K562 (cell line): ENCODE measurements around the gene CDC14B. TPM values are rescaled to one million over a fixed set of nuclear protein-coding genes. Genes with fewer than 3 reads are reported as not detected.

Experiments used
- CREM ChIP-seq: IDR thresholded peaks from 2 replicates; pipeline ENCODE4 v1.6.1; 2014; ENCODE audit warnings: antibody characterized with exemption, low read depth
- polyA plus RNA-seq, 8 experiments: library from polyadenylated mRNA; depleted of rRNA in 4 of 8; stranded (reverse) in 5 of 8; unstranded in 3 of 8; fragments of >200 nt; fragmentation: Nextera tagmentation in 2 of 8; fragmentation: Illumina TruSeq in 1 of 8; extraction: Ambion mirVana in 2 of 8; extraction: Trizol in 1 of 8; gene quantifications; 2 replicates each; pipeline versions ENCODE4 v1.2.1 to v1.2.3, GENCODE V29; 2011 to 2014; ENCODE audit warnings: inconsistent platforms in 1 of 8, missing spikeins in 1 of 8
- total RNA-seq, 7 experiments: library from RNA; depleted of rRNA in 6 of 7; stranded (reverse); fragments of >200 nt in 6 of 7; fragmentation: Illumina TruSeq in 2 of 7; extraction: Trizol in 2 of 7; gene quantifications; 2 replicates each; pipeline versions ENCODE4 v1.2.1 to v1.2.3, GENCODE V29; 2011 to 2021; ENCODE audit warnings: low replicate concordance in 1 of 7
- TF ChIP-seq, protein P1 (sequence below), 2 experiments: fragments of 450-650 bp; formaldehyde crosslinking in 1 of 2; IDR thresholded peaks; 2 replicates each; pipeline versions ENCODE4 v1.4.0 to v1.6.1; 2014 to 2020; ENCODE audit warnings: mild to moderate bottlenecking in 2 of 2, borderline replicate concordance in 1 of 2, low read depth in 1 of 2

CDC14B gene
- total and polyA plus RNA-seq, 9 of the 15 experiments (the other 6 are each of a cell fraction or from before 2014, with no cell fraction given) = 1.4 to 6.0 (median 3.8) TPM

DNA sequence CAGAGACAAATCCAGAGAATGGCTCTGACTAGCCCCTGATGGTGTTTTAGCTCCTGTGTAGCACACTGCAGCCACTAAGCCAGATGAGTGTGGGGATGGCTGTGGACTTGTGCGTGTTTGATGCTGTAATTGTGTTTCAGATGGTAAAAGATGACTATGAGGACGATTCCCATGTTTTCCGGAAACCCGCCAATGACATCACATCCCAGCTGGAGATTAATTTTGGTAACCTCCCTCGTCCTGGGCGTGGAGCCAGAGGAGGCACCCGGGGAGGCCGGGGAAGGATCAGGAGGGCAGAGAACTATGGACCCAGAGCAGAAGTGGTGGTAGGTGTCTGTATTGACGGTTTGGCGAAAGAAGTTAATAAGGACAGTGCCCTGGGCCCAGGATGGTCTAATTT lies 131.7 kb downstream of the CDC14B start (continued):
- TF ChIP-seq CREM = peak; percentile 57; the same call in 1 of the 2 replicates
- TF ChIP-seq, protein P1, sequence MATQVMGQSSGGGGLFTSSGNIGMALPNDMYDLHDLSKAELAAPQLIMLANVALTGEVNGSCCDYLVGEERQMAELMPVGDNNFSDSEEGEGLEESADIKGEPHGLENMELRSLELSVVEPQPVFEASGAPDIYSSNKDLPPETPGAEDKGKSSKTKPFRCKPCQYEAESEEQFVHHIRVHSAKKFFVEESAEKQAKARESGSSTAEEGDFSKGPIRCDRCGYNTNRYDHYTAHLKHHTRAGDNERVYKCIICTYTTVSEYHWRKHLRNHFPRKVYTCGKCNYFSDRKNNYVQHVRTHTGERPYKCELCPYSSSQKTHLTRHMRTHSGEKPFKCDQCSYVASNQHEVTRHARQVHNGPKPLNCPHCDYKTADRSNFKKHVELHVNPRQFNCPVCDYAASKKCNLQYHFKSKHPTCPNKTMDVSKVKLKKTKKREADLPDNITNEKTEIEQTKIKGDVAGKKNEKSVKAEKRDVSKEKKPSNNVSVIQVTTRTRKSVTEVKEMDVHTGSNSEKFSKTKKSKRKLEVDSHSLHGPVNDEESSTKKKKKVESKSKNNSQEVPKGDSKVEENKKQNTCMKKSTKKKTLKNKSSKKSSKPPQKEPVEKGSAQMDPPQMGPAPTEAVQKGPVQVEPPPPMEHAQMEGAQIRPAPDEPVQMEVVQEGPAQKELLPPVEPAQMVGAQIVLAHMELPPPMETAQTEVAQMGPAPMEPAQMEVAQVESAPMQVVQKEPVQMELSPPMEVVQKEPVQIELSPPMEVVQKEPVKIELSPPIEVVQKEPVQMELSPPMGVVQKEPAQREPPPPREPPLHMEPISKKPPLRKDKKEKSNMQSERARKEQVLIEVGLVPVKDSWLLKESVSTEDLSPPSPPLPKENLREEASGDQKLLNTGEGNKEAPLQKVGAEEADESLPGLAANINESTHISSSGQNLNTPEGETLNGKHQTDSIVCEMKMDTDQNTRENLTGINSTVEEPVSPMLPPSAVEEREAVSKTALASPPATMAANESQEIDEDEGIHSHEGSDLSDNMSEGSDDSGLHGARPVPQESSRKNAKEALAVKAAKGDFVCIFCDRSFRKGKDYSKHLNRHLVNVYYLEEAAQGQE (IDR thresholded peaks at IDR 0.05; ENCODE audit: borderline replicate concordance) = no peak
- TF ChIP-seq, protein P1 (CRISPR knock-in tag; IDR thresholded peaks at IDR 0.05; ENCODE audit: low read depth) = no peak
